ENCODE measurements around the gene SMAD5.

SMAD5 gene

GRCh38 chr5:136123236-136123768 lies 9.3 kb upstream of the SMAD5 start:
- no peak overlapping the region for H3K4me3 ChIP-seq (ENCODE audit: low read depth in 1 of 2, low read length in 2 of 2)
- no peak overlapping the region for H3K9ac ChIP-seq (ENCODE audit: low read length)
- H3K27ac ChIP-seq (ENCODE audit: low read depth, low read length), result no peak overlapping the region
- H3K36me3 ChIP-seq (ENCODE audit: insufficient read depth, low read length), result no peaks in the 10 kb centered on the region
- H3K27me3 ChIP-seq (ENCODE audit: control insufficient read depth in 1 of 2, insufficient read depth in 2 of 2, low read length in 2 of 2), result no peaks in the 10 kb centered on the region
- H3K9me3 ChIP-seq (ENCODE audit: low read length), result no peaks in the 10 kb centered on the region
- peaks cover 3% of the 10 kb centered on the region for H3K4me1 ChIP-seq (ENCODE audit: insufficient read depth, low read length)

- H3K9me3 ChIP-seq (ENCODE audit: low read length), result no peaks in the 10 kb centered on the region
- H3K27ac ChIP-seq (ENCODE audit: low read depth, low read length), result no peak overlapping the region
- no peaks in the 10 kb centered on the region for H3K27me3 ChIP-seq (ENCODE audit: control insufficient read depth in 1 of 2, insufficient read depth in 2 of 2, low read length in 2 of 2)
- no peak overlapping the region for H3K9ac ChIP-seq (ENCODE audit: low read length)
- H3K36me3 ChIP-seq (ENCODE audit: insufficient read depth, low read length), result no peaks in the 10 kb centered on the region
- no peak overlapping the region for H3K4me3 ChIP-seq (ENCODE audit: low read depth in 1 of 2, low read length in 2 of 2)
- peaks cover 20% of the 10 kb centered on the region for H3K4me1 ChIP-seq (ENCODE audit: insufficient read depth, low read length)
Observed at GRCh38 chr5:136127560-136127959, 5.1 kb upstream of the SMAD5 start.

GRCh38 chr5:136128481-136128880 lies 4.2 kb upstream of the SMAD5 start:
- H3K9me3 ChIP-seq (ENCODE audit: low read length), result no peaks in the 10 kb centered on the region

GRCh38 chr5:136129445-136129844 lies 3.2 kb upstream of the SMAD5 start:
- H3K4me1 ChIP-seq (ENCODE audit: insufficient read depth, low read length), result peaks cover 25% of the 10 kb centered on the region
- H3K4me3 ChIP-seq (ENCODE audit: low read depth in 1 of 2, low read length in 2 of 2), result no peak overlapping the region
- no peaks in the 10 kb centered on the region for H3K9me3 ChIP-seq (ENCODE audit: low read length)

More at GRCh38 chr5:136128481-136128880, 4.2 kb upstream of the SMAD5 start:
- peaks cover 20% of the 10 kb centered on the region for H3K4me1 ChIP-seq (ENCODE audit: insufficient read depth, low read length)
- H3K27me3 ChIP-seq (ENCODE audit: control insufficient read depth in 1 of 2, insufficient read depth in 2 of 2, low read length in 2 of 2), result no peaks in the 10 kb centered on the region
- H3K36me3 ChIP-seq (ENCODE audit: insufficient read depth, low read length), result no peaks in the 10 kb centered on the region
- no peak overlapping the region for H3K4me3 ChIP-seq (ENCODE audit: low read depth in 1 of 2, low read length in 2 of 2)
- no peak overlapping the region for H3K9ac ChIP-seq (ENCODE audit: low read length)
- H3K27ac ChIP-seq (ENCODE audit: low read depth, low read length), result no peak overlapping the region

GRCh38 chr5:136130581-136130980 lies 2.1 kb upstream of the SMAD5 start:
- H3K9me3 ChIP-seq (ENCODE audit: low read length), result no peaks in the 10 kb centered on the region
- H3K4me3 ChIP-seq (ENCODE audit: low read depth in 1 of 2, low read length in 2 of 2), result no peak overlapping the region
- H3K27ac ChIP-seq (ENCODE audit: low read depth, low read length), result no peak overlapping the region
- H3K27me3 ChIP-seq (ENCODE audit: control insufficient read depth in 1 of 2, insufficient read depth in 2 of 2, low read length in 2 of 2), result no peaks in the 10 kb centered on the region
- H3K4me1 ChIP-seq (ENCODE audit: insufficient read depth, low read length), result peaks cover 36% of the 10 kb centered on the region
- H3K9ac ChIP-seq (ENCODE audit: low read length), result no peak overlapping the region
- no peaks in the 10 kb centered on the region for H3K36me3 ChIP-seq (ENCODE audit: insufficient read depth, low read length)

More at GRCh38 chr5:136129445-136129844, 3.2 kb upstream of the SMAD5 start:
- Histone ChIP-seq H3K9ac (ENCODE audit: low read length) (no peak overlapping the region), H3K27me3 (ENCODE audit: control insufficient read depth in 1 of 2, insufficient read depth in 2 of 2, low read length in 2 of 2) (no peaks in the 10 kb centered on the region), H3K27ac (ENCODE audit: low read depth, low read length) (no peak overlapping the region), H3K36me3 (ENCODE audit: insufficient read depth, low read length) (no peaks in the 10 kb centered on the region)

GRCh38 chr5:136132087-136132486 lies 558 bp upstream of the SMAD5 start:
- H3K27me3 ChIP-seq (ENCODE audit: control insufficient read depth in 1 of 2, insufficient read depth in 2 of 2, low read length in 2 of 2), result no peaks in the 10 kb centered on the region
- H3K4me3 ChIP-seq (ENCODE audit: low read depth in 1 of 2, low read length in 2 of 2), result peak overlapping the region; percentile 92 to 97

GRCh38 chr5:136133222-136133921 lies 727 bp downstream of the SMAD5 start:
- Histone ChIP-seq H3K36me3 (ENCODE audit: insufficient read depth, low read length) (no peaks in the 10 kb centered on the region), H3K9ac (ENCODE audit: low read length) (peak overlapping the region; percentile 94), H3K4me1 (ENCODE audit: insufficient read depth, low read length) (peaks cover 45% of the 10 kb centered on the region), H3K9me3 (ENCODE audit: low read length) (no peaks in the 10 kb centered on the region), H3K27me3 (ENCODE audit: control insufficient read depth in 1 of 2, insufficient read depth in 2 of 2, low read length in 2 of 2) (no peaks in the 10 kb centered on the region), H3K4me3 (ENCODE audit: low read depth in 1 of 2, low read length in 2 of 2) (peak overlapping the region; percentile 92 to 97), H3K27ac (ENCODE audit: low read depth, low read length) (peak overlapping the region; percentile 97)

More at GRCh38 chr5:136132087-136132486, 558 bp upstream of the SMAD5 start:
- H3K36me3 ChIP-seq (ENCODE audit: insufficient read depth, low read length), result no peaks in the 10 kb centered on the region
- H3K4me1 ChIP-seq (ENCODE audit: insufficient read depth, low read length), result peaks cover 37% of the 10 kb centered on the region
- H3K27ac ChIP-seq (ENCODE audit: low read depth, low read length), result peak overlapping the region; percentile 97
- peak overlapping the region; percentile 94 for H3K9ac ChIP-seq (ENCODE audit: low read length)
- H3K9me3 ChIP-seq (ENCODE audit: low read length), result no peaks in the 10 kb centered on the region

GRCh38 chr5:136133922-136134379 lies 1.3 kb downstream of the SMAD5 start:
- no peaks in the 10 kb centered on the region for H3K27me3 ChIP-seq (ENCODE audit: control insufficient read depth in 1 of 2, insufficient read depth in 2 of 2, low read length in 2 of 2)
- peak overlapping the region; percentile 94 for H3K9ac ChIP-seq (ENCODE audit: low read length)
- no peaks in the 10 kb centered on the region for H3K9me3 ChIP-seq (ENCODE audit: low read length)
- H3K27ac ChIP-seq (ENCODE audit: low read depth, low read length), result peak overlapping the region; percentile 97
- peaks cover 39% of the 10 kb centered on the region for H3K4me1 ChIP-seq (ENCODE audit: insufficient read depth, low read length)
- H3K36me3 ChIP-seq (ENCODE audit: insufficient read depth, low read length), result no peaks in the 10 kb centered on the region
- peak overlapping the region; percentile 92 to 97 for H3K4me3 ChIP-seq (ENCODE audit: low read depth in 1 of 2, low read length in 2 of 2)

GRCh38 chr5:136134653-136135052 lies 2.0 kb downstream of the SMAD5 start:
- Histone ChIP-seq H3K4me3 (ENCODE audit: low read depth in 1 of 2, low read length in 2 of 2) (peak overlapping the region in 1 of 2 donors; percentile 26), H3K9me3 (ENCODE audit: low read length) (no peaks in the 10 kb centered on the region), H3K9ac (ENCODE audit: low read length) (peak overlapping the region; percentile 10), H3K36me3 (ENCODE audit: insufficient read depth, low read length) (no peaks in the 10 kb centered on the region), H3K27me3 (ENCODE audit: control insufficient read depth in 1 of 2, insufficient read depth in 2 of 2, low read length in 2 of 2) (no peaks in the 10 kb centered on the region), H3K4me1 (ENCODE audit: insufficient read depth, low read length) (peaks cover 34% of the 10 kb centered on the region), H3K27ac (ENCODE audit: low read depth, low read length) (no peak overlapping the region)

GRCh38 chr5:136135536-136135935 lies 2.9 kb downstream of the SMAD5 start:
- Histone ChIP-seq H3K27ac (ENCODE audit: low read depth, low read length) (no peak overlapping the region), H3K9me3 (ENCODE audit: low read length) (no peaks in the 10 kb centered on the region), H3K4me1 (ENCODE audit: insufficient read depth, low read length) (peaks cover 42% of the 10 kb centered on the region), H3K27me3 (ENCODE audit: control insufficient read depth in 1 of 2, insufficient read depth in 2 of 2, low read length in 2 of 2) (no peaks in the 10 kb centered on the region), H3K9ac (ENCODE audit: low read length) (no peak overlapping the region), H3K4me3 (ENCODE audit: low read depth in 1 of 2, low read length in 2 of 2) (no peak overlapping the region), H3K36me3 (ENCODE audit: insufficient read depth, low read length) (no peaks in the 10 kb centered on the region)

- Histone ChIP-seq H3K36me3 (ENCODE audit: insufficient read depth, low read length) (no peaks in the 10 kb centered on the region), H3K27ac (ENCODE audit: low read depth, low read length) (no peak overlapping the region), H3K27me3 (ENCODE audit: control insufficient read depth in 1 of 2, insufficient read depth in 2 of 2, low read length in 2 of 2) (no peaks in the 10 kb centered on the region), H3K4me1 (ENCODE audit: insufficient read depth, low read length) (peaks cover 53% of the 10 kb centered on the region), H3K4me3 (ENCODE audit: low read depth in 1 of 2, low read length in 2 of 2) (no peak overlapping the region), H3K9ac (ENCODE audit: low read length) (no peak overlapping the region), H3K9me3 (ENCODE audit: low read length) (no peaks in the 10 kb centered on the region)
Observed at GRCh38 chr5:136137497-136138220, 5.0 kb downstream of the SMAD5 start.
